NCI-H2171 treated with DMSO at 0.1 percent for 48 hours (cell line): ENCODE data around the gene GLP1R.

Experiments used
- DNase-seq: peaks from one replicate; lab custom pipeline; 2025; lab: John Stamatoyannopoulos, UW

The GLP1R gene

DNA sequence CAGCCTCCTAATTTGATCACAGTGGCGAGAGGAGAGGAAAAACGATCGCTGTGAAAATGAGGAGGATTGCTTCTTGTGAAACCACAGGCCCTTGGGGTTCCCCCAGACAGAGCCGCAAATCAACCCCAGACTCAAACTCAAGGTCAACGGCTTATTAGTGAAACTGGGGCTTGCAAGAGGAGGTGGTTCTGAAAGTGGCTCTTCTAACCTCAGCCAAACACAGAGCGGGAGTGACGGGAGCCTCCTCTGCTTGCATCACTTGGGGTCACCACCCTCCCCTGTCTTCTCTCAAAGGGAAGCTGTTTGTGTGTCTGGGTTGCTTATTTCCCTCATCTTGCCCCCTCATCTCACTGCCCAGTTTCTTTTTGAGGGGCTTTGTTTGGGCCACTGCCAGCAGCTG, 37.7 kb downstream of the GLP1R start:
- DNase-seq, result no peak

DNA sequence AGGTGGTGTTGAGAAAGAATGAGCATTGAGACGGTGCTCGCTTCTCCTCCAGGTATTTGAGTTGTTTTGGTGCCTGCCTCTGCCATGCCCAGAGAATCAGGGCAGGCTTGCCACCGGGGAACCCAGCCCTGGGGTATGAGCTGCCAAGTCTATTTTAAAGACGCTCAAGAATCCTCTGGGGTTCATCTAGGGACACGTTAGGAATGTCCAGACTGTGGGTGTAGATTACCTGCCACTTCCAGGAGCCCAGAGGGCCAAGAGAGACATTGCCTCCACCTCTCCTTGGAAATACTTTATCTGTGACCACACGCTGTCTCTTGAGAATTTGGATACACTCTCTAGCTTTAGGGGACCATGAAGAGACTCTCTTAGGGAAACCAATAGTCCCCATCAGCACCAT, 38.1 kb downstream of the GLP1R start:
- DNase-seq, result no peak

DNA sequence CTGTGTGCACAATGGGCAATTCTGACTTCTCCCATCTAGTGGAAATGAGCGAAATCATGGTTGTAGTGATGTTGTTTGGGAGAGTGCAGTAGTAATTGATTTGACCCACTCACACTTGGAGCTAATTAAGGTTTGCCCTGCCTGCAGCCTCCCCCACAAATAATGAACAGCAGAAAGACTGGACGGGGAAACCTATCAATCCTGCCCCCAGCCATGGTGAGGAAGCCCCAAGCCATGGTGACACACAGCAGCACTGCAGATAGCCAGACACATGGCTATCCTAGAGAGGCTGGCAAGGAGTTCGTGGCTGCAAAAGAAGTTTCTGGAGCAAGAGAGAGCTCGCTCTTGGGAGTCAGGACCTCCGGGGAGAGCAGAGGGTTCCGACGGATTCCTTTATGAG, 38.6 kb downstream of the GLP1R start:
- DNase-seq, result no peak

DNA sequence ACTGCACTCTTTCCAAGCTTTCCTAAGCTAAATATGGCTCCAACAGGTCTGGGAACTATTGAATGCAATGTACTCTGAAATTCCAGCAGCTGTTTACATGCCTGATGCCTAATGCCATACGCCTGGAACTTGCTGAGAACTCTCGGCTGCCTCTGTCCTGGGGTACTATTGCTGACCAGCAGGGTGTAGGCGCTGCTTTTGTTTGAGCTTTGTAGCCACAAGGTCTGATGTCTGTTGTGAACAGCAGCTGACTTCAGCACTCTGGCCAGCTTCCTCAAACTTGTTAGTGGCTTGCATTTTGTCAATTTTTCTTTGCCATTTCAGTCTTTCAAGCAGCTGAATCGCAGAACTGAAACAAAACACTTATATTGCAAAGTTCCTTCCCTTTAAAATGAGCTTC, 39.8 kb downstream of the GLP1R start:
- DNase-seq, result no peak

DNA sequence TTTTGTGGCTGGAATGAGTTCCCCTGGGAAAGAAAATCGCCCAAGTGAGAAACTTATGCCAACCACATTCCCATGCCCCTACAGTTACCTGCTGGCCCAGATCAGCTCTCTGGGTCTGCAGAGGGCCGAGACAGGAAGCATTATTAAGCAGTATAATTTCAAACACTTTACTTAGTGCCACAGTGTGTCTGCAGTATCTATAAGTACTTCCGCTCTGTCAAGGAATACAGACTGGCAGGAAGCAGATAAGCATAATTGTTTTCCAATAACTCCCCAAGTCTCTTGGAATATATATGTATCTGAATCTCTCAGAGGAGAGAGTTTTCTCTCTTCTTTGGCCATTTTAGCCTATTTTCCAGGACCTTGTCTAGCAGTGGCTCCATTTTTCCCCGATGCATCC, 41.5 kb downstream of the GLP1R start:
- DNase-seq, result no peak

DNA sequence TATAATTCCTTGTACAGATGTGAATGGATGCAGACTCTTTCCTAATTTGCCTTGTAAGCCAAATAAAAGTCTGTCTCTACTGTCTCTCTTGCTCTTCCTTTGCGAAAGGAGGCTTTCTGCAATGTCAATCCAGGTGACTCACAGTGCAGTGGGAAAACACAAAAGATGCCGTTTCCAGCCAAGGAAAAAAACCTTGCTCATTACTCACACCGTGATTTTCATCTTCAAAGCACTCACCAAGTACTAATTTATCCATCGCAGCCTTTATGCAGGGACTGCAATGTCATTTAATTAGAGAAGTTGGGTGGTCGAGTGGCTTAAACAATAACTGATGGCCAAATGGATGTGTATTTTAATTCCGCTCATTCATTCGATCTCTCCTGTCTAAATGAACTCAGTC, 42.6 kb downstream of the GLP1R start:
- no peak for DNase-seq

DNA sequence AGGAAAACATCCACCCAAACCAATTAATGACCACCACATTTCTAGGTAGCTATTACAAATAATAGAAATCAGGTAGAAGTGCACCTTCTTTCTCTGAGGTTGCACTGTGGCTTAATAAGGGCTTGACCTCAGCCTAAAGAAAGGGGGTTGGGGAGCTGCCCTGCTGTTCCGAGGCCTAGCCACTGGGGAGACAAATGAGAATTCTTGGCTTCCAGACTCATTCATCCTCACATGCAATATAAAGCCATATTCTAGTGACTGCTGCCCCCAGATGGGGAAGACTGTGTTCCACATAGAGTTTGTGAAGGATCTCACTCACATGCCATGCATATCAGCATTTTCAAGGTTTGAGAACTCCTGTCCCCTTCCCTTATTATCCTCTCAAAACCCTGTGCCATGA, 43.5 kb downstream of the GLP1R start:
- DNase-seq, result no peak

DNA sequence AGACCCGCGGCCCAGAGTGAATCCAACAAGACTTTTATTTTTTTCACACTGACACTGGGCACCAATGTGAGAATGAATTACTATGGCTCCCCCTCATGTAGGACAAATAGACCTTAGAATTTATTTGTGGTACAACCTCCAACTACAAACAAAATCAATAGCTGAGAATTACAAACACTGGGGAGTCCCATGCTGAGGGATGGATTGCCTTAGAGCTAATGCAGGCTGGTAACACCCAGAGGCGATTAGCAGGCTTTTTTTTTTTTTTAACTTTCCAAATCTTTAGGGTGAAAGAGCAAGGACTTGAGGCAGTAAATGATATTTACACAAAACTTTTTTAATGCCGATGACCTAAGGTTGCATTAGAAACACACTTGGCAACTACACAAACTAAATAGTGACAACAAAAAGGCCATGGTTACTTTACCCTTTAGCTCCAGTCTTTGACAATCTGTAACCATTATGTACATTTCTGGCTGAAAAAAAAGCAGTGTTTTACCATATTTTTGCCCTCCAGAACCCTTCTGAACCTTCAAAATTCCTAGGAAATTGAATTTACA, 44.6 kb downstream of the GLP1R start:
- no peak for DNase-seq

DNA sequence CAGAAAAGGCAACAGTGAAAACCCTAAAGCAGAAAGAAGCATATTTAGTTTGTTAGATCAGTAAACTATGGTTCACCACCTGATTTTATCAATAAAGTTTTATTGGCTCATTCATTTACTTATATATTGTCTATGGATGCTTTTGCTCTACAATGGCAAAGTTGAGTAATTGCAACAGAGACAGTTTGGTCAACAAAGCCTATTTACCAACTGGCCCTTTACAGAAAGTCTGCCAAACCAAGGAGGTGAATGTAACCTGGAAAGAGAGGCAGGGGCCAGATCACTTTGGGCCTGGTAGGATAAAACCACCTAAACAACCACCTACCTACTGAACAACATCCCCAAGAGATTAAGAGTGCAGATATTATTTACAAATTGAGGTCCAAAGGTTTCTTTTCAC, 47.0 kb downstream of the GLP1R start:
- DNase-seq, result no peak

DNA sequence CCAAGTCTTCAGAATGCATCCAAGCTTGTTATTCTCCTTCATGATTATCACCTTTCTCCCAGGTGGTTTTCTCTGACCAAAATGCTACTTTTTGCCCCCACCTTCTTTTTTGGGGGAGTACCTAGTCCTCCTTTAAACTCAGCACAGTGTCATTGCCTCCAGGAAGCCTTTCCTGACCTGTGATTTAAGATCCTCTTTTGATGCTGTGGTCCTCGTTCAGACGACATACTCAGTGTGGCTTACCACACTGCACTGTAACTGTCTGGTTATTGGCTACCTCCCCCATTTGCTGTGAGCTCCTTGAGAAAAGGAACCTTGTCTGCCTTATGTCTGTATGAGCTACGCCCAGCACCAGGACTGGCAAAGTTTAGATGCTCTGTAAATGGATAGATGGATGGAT, 51.8 kb downstream of the GLP1R start:
- DNase-seq, result no peak

DNA sequence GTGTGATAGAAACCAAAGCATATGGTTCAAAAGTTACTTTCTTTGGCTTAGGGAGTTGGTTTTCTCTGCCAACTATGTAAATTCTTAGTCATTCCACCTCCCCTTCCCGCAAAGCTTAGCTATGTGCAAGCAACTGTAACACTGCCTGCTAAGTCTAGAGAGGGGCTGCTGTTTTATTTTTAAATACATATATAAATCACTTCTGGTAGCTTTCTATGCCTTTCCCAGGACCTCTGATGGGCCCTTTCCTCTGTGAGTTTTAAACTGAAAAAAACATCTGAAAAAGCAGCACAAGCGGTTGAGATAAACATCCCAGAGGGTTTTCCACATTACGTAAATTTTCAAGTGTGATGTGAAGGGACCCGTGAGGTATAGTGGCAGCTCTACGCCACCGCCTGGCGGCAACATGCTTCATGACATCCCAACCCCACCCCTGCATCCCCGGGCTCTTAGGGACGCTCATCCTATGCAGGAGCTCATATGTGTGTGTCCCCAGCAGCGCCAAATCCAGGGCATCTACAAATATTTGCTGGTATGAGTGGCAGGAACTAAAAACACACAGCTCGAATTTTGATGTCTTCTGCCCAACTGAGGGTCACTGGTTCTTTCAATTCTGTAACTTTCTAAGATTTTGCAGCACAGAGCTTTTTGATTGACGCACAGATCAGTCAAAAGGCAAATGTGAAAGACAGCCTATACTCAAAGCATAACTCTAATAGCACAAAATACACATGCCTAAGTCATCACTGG, 53.7 kb downstream of the GLP1R start:
- DNase-seq, result no peak

DNA sequence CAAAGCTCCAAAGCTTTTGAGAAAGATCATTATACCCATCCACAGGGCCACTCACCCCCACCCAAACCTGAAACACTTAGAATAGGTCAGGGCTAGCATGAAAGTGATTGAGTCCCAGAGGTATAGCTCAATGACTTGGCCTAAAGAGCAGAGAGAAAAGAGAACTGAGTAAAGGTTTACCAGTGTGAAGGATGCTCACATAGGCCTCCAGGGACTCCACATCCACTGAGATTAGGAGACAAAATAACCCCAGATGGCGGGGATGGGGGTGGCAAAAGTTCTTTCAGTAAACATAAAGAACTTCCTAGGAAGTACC, 54.2 kb downstream of the GLP1R start:
- DNase-seq, result no peak

DNA sequence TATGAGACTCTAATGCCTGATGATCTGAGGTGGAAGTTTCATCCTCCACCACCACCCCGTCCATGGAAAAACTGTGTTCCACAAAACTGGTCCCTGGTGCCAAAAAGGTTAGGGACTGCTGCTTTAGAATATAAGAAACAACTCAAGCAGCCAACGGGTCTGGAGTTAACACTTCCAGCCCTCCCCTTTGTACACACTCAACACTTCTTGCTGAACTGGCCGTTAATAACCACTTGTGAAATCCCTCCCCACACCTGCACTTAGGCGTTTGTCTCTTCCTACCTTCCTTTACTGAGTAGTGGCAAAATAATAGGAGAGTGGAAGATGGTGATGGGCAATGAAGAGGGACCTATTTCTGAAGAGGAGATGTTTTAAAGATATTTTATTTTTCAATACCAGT, 55.9 kb downstream of the GLP1R start:
- DNase-seq, result no peak

DNA sequence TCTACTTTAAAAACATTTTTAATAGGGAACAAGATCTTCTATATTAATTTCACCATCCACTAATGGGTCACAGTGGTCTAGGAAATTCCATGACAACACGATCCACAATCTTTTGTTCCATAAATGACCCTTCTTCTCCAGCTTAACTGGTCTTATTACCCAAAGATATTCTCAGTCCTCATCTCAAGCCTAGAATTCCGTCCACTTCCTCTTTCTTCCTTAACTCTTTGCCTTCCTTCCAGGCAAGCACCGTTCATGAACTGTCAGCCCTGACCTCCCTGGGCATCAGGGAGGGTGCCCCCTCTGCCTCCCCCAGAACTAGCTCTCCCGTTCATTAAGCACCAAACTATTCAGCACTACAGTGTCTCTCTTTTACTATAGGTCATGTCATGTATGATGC, 58.5 kb downstream of the GLP1R start:
- DNase-seq, result no peak

DNA sequence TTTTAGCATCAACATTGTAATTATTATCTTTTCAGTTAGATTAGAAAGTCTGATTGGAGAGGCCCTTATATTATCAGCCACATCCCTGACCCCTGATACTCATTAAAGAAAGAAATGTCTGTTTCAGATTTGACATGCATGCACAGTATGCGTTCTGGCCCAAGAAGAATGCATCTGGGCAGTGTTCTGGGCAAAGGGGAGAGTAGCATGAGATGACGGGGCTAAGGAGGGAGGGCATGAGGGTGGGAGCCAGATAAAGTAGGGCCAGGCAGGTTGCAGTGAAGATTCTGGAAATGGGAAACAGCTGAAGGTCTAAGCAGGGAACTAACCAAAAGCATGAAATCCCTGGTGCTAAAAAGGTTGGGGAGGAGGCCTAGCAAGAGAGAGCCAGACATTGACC, 59.1 kb downstream of the GLP1R start:
- no peak for DNase-seq

DNA sequence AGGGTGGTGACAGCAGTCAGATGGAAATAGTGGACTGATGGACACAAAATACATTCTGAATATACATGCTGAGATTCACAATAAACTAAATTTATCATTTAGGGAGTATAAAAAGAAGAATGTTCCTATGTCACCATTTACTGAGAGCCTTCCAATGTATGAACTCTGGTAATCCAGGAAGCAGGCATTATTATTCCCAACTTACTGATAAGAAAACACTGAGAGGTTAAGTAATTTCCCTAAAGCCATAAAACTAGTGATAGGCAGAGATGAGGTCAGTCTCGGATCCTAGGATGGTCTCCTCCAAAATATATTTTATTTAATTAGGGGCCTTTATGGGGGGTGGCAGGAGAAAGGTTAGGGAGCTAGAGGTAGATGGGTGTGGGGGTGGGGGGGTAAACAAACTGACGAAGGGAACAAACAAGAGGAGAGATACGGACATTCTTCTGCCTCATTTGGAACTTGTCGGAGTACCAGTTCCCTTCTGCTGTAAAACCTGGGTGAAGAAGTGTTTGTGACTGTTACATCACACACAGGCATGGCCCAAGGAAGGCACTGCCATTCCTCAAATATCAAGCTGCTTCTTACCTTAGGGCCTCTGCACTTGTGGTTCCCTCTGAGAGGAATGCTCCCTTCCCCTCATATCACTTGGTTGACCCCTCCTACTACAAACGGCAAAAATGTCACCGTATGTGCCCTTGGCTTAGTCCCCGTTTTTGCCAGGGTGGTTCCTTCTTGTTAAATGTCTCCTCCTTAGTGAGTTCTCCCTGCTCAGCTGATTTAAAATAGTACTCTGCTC, 59.7 kb downstream of the GLP1R start:
- no peak for DNase-seq

DNA sequence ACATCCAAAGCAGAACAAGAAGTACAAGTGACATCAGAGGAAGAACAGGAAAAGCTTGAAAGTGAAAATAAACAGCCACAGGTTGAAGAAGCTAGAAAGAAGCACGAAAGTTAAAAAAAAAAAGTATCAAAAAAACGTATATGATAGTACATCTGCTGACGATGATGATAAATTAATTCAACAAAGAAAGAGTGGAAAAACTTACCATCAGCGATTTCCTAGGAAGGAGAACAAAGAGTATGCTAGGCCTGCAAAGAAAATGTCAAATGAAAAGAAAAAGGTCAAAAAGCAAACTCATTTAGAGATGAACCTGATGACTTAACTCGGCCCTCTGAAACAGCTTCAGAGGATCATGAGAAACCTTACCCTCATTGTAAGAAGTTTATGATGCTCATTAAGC, 62.7 kb downstream of the GLP1R start:
- DNase-seq, result no peak

DNA sequence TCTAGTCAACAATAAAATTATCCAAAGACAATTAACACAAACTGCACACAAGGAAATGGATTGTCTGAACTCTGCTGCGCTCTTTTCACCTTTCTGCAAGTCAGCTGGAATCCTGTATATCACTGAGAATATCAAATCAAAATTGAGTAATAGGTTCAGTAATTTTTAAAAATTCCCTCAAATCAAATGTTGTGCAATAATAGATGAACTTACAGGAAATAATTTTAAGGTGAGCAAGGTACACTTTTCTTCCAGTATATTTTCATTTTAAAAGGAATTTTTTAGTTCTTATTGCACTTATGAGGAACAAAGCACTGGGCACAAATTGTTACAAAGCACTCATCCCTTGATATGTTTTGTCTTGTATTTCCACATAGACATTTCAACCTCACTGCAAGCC, 65.2 kb downstream of the GLP1R start:
- no peak for DNase-seq

DNA sequence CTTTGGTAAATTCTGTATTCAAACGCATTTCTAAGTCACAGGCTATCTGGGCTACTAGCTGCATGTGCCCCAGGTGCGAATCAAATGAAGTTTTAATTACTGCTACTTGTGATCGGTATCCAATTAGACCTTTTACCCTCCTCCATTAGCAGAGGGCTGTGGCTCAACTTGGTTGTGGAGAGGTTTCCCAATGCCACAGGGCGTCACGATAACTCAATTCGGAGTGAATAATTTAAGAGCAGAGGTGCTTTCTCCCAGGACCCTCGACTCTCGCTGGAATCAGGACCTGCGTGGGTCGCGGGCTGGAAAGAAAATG, 65.8 kb downstream of the GLP1R start:
- DNase-seq, result peak; percentile 60

DNA sequence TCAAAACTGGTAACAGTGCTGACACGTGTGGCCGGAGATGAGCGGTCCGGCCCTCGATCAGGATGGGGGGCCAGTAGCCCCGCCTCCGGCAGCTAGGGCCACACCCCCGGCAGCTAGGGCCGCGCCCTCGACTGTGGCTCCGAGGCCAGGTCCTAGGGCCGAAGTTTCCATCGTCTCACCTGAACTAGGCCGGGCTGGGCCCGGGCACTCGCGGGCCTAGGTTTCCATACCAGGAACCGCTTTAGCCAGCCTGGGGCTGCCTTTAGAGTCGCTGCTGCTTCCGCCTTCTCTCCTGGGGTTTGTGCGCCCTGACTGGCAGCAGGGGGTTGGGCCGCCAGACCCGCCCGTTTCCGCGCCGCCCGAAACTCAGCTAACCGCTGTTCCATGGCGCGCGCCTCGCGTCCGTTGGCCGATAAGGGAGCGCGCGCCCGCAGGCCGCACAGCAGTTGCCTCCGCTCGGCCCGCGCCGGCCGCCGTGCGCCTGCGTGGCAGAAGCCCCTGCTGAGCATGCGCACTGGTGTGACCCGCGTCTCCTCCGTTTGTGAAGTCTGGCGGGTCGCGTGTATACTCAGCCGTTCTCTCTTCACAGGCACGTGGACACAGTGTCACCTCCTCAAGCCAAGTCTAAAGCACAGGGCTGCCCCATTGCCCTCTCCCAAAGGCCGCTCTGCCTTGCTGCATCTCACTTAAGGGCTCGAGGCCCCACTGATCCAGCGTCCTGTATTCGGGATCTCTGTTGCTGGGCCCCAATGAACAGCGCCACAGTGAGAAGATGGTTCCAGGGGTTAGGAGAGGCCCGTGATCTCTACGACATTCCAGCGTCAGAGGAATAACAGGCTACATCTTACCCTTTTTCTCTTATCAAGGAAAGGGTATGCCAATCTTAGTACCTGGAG, 66.4 kb downstream of the GLP1R start, which contains the start of gene SAYSD1:
Gene SAYSD1, minus strand, starts transcription at position 483 of the 896 bp plus-strand sequence. Its CDS starts 97 bp downstream, at position 386.
- DNase-seq, result peak; percentile 94

DNA sequence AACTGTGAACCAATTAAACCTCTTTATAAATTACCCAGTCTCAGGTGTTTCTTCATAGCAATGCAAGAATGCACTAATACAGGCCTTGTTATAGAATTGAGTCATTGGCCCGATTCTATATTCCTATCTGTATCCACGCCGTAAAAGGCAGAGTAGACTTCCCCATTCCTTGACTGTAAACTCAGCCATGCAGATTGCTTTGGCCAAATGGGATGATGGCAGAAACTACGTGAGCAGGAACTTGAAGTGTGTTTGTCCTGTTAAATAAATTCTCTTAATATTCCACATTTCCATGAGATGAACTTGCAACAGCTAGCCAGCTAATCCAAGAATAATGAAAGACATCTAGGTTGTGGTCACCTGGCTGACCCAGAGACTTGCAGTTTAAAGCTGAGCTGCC, 70.3 kb downstream of the GLP1R start:
- DNase-seq, result no peak

DNA sequence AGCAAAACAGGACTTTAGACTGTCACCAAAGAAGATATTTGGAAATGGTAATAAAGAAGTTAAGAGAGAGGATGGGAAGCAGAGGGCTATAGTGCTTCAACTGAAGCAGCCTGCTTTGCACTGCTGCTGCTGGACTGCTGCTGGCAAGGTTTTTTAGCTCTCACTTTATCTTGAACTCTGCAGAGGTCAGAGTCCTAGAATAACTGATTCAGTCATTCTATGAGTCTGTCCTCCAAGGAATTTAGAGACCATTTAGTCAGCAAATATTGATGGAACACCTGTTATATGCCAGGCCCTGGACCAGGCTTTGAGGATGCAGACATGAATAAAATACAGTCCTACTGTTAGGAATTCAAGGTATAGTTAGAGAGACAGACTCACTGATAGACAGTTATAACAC, 75.5 kb downstream of the GLP1R start:
- DNase-seq, result no peak

DNA sequence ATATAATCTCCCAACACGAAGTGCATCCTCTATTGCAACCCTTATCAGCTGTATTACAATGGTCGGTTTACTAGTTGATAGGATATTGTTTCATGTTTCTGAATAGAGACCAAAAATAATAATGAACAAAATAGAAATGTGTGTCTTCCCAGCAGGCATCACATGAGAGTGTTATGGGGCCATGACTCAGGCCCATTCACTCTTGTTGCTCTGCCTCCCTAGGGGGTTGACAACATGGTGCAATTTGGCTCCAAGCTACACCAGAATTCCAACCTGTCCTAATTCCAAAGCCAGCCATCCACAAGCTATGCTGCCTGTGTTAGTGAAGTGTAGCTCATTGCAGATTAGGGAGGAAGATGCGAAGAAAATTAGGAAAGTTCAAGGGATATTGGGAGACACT, 79.5 kb downstream of the GLP1R start:
- no peak for DNase-seq
